GM21381 (cell line): Measurements from ENCODE around the gene ADGRF5.
"Not testable (repeated sequence)": the region's sequence is repeated elsewhere in the genome, so short reads cannot be mapped to it uniquely, and the experiment has no call there.

Experiments
- ATAC-seq: cut with Tn5 transposase; IDR thresholded peaks from one replicate; pipeline ENCODE4 v1.9.1; 2021; ENCODE audit warnings: mild to moderate bottlenecking, moderate library complexity; ENCODE audit not compliant: unreplicated experiment

The ADGRF5 gene

DNA sequence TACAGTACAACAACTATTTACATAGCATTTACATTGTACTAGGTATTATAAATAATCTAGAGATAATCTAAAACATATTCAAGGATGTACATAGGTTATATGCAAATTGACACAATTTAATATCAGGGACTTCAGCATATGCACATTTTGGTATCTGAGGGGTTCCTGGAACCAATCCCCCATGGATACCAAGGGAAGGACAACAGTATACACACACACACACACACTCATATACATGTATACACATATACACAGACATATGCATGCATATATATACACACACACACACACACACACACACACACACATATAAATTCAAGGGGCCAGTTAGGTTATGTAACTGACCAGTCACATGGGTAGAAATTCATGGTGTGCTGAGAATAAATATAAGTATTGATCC, 24.9 kb downstream of the ADGRF5 start:
- ATAC-seq: no peak

DNA sequence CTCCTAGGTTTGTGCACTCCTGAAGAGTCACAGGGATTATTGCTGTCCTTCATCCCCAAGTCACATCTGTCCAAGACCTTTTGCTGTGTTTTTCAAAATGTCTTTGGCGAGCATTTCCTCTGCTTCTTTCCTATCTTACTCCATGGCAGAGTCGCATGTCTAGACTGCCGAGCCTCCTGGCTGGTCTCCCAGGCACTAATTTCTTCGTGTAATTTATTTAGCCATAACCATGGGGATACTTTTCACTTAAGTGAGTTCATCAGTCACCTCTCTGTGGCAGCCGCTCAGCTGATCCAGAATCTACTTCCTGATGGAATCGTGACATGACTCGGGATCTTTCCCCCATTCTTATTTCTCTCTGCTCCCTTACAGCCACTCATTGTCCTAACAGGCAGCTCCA, 25.8 kb downstream of the ADGRF5 start:
- ATAC-seq: no peak

DNA sequence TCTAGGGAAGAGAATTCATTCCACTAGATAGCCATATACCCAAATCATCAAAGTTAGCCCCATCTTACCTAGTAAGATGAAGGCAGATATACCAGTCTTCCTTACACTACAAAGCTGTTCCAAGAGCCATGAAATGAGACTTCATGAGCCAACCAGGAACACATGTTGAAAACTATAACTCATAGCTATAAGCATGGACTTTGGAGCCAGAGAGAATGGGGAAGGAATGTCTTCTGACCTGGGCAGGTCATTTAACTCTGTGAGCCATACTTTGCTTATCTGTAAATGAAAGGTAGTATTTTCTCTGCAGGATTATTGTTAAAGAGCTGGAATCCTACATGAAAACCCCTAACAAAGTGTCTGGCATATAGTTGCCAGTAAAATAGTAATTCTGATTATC, 27.3 kb downstream of the ADGRF5 start:
- no peak for ATAC-seq

DNA sequence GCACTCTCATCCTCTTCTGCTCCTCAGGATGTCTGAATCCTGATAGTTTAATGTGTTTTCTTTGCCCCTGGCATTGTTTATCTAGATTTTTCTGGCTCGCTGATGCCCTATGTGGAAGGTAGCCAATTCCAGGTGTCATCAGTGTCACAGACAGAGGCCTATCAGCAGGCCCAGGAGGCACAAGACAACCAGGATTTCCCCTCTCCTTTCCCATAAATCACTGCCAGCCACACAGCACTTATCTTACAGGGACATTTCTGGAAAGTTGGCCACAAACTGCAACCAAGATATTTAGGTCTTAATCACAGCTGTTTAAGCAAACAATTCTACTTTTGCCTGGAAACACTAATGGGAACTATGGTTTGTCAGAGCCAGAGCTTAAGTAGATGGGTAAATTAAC, 28.1 kb downstream of the ADGRF5 start:
- ATAC-seq: no peak

DNA sequence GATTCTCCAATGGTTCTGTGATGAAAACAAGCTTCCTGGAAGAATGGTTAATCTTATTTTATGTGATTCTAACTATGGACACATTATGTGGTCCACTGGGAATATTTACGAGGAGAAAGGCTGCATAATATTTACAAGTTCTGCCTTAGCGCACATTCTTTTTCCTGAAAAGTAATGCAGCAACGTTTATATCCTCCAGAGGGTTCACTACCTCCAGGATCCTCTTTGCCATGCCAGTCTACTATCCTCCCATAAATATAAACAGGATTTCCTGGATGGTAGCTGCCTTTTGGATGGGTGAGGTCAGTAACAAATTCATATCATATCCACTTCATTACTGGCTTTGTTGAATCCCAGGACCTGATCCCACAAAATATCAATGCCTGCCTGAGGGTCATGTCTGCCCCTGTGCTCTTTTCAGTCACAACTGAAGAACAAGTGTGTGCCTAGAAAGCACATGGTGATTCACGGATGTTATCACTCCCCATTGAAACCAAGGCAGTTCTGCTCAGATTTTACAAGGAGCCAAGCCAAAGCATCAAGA, 30.4 kb downstream of the ADGRF5 start:
- ATAC-seq: no peak

DNA sequence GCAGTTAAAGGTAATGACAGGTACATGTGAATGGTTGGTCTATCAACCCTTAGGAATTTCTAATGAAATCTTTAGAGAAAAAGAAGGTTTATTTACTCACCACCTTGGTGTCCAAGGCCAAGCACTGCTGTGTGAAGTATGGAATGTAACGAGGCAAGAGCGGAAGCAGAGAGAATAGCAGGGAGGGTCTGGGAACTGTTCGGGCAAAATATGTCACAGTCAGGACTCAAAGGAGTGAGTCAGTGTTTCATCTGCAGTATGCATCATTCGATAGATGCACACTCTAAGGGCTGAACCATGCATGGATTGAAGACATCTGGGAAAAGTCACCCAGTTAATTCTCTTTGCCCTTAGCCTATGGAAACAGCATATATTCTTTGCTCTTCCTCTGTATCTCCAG, 33.2 kb downstream of the ADGRF5 start:
- ATAC-seq: no peak

DNA sequence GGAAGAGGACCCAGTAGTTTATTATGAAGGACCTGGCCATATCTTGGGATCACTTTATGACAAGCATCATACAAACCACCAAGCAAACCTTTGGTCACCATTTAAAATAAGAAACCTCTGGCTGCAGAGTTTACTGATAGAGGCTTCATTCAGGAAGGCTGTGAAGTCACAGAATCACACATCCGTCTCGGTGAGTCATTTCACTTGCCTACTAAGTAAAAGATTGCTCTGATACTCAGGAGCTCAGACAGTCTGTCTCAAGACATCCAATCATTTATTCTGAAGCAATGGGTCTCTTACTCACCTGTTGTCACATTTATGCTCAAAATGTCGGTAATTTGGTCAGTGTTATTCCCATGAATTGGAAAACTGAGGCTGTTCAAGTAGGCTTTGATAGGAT, 33.7 kb downstream of the ADGRF5 start:
- ATAC-seq: no peak

DNA sequence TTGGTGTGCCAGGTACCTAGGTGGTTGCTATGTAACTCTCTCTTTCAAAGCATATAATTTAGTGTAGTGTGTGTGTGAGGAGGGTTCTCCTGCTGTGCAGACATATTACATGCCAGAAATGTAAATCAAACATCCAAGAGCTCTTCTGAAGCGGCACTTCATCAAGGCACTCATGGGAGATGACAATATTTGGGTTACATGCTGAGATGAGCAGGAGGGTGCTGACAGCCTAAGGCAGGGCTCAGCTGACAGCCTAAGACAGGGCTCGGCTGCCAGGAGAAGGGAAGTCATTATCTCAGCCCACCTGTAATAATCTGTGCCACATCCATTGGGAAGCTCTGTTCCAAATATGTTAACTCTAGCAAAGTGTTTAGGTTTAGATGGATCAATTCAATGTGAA, 39.1 kb downstream of the ADGRF5 start:
- no peak for ATAC-seq

DNA sequence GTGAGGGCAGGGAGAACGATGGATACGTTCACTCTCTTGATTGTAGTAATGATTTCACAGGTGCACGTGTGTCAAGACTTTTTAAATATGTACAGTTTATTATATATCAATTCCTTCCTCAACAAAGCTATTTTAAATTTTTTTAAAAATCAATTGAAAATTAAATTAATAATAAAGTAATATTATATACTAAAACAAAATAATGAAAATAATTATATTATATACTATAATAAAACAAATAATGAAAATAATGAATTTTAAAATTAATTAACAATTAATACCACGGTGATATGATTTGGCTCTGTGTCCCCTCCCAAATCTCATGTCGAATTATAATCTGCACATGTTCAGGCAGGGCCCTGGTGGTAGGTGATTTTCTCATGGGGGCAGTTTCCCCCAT, 42.7 kb downstream of the ADGRF5 start:
- no peak for ATAC-seq

DNA sequence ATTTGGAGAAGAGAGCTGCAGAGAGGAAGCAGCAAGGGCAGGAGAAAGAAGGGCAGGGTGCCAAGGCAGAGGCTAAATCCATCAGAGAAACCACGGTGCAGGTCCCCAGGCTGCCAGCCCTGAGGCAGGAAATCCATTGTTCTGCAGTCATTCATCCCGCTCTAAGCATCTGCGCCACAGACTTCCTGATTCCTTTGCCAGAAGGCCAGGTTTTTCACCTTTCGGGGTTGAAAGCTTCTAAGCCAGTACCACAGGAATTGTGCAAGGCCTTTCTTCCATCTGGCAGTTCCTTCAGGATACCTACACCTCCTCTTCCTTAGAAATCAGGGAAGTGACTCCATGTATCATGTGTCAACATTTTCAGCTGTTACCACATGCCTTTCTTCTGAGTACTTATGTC, 45.6 kb downstream of the ADGRF5 start:
- ATAC-seq: no peak

DNA sequence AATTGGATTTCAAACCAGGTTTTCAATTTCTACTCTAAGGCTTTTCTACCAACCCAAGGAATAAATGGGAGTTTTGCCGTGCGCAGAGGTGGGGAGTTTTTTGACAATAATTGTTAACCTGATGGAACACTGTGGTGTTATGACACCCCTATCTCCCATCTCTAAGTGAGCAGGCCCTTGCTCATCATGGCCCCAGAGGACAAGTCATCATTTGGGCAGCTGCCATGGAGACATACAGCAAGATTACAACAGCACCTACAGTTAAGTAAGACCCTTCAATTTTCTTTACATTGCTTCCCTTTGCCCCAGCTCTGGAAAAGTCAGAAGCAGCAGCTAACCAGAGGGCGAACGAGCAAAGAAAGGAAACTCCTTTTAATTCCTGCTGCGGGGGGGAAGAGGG, 54.3 kb downstream of the ADGRF5 start:
- no peak for ATAC-seq

DNA sequence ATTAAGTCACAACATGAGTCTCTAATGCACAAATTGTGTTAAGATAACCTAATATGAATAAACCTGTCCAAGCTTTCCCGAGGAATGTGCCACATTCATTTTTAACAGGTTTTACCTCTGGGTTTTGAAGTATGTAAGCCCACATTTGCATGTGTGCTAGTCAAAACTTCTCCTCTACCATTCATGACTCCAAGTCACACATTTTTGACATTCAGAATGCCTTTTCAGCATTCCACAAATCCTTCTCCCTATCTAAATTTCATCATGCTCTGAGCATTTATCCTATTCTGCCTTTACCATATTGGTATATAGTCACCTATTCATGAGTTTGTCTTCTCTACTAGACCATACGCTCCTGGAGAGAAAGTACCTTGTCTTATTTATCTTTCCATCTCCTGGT, 56.5 kb downstream of the ADGRF5 start:
- ATAC-seq: no peak

DNA sequence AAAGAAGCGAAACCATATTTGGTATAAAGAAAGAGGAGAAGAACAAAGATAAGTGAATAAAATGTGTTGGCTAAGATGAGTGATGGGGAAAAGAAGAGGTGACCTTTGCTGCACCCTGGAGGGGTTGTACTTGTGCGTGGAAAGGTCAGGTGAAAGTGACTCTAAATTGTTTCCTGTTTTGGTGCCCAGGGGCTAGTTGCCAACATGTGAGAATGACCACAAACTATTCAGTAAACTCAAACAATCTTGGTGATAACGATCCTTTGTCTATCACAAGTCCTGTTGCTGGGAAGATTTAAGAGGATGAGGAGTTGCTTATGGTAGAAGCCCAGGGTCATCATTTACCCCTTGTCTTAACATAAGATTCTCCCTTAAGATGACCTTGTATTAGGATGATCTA, 57.9 kb downstream of the ADGRF5 start:
- ATAC-seq: no peak

DNA sequence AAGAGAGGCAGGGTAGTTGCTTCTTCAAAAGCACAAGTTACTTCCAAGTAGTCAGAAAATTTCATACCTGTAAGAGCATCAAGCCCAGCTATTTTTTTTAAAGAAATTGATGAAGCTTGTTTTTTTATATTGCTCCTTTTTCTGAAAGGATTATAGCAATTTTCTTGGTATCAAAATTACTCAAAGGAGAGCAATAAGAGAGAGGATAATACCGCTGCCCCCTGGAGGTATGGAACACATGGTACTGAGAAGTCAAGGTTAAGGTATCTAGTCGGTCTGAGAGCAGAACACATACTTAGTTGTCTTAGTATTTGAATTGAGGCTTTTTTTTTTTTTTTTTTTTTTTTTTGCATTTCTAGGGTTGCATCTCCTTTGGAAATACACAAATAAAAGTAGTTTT, 59.4 kb downstream of the ADGRF5 start:
- no peak for ATAC-seq

DNA sequence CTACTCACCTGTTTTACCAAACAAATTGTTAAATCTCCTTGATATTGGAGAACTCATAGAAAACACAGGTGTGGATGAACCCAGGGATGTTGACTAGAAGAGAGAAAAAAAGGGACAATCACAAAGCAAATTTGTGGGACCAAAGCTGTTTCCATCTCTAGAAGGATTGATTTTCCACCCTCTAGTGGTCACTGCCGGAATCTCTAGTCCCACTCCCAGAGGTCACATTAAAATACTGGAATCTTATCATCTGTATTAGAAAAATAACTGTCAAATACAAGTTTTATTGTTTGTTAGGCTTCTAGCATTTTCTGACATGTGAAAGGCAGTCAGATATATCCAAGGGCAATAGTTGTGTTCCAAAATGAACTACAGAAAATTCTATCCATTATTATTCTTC, 65.8 kb downstream of the ADGRF5 start:
- not testable (repeated sequence) for ATAC-seq

DNA sequence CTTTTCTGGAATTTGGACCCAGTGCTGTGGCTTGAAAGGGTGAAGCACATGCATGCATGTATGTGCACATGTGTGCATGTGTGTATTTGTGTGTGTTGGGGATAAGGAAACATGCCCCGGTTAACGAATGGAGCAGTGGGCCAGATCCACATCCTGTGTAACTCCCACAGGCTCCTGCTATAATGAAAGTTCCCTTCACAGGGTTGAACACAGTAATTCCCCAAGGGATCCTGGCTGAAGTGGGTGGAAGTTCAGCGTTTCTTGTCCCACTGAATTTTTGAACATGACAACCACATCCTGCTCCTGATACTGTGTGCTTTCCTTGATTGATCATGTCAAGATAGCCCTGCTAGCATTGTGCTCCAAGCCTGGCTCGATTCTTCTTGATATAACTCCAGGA, 70.2 kb downstream of the ADGRF5 start:
- not testable (repeated sequence) for ATAC-seq

DNA sequence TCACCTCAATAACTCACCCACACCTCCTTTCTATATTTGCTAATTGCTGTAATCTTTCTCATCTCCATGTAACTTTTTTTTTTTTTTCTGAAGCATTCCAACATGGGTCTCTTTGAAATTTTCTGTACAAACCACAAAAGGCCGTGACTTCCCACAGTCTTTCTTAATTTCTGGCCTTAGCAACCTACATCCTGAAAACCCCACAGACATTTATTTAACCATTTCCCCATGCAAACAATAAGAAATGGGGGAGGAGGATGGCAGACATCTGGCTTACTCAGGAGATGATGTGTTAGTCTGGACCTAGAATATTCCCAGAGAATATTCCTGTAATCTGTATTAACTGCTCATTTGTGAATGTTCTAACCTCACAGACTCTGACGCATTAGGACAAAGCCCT, 70.9 kb downstream of the ADGRF5 start:
- ATAC-seq: no peak

DNA sequence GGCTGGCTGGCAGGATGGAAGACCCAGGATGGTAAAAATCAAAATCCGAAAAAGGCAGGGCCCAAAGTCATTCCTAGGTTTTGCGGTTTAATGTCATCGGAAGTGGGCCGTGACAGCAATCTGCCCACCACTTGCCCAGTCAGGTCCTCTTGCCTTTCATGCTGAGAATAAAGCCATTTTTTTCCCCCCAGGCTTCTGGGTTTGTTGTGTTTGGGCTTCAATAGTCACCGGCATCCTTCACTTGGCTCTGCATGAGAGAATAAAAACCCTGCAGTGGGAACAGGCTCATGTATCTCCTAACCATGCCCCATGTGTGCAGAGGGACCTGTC, 72.4 kb downstream of the ADGRF5 start:
- no peak for ATAC-seq

DNA sequence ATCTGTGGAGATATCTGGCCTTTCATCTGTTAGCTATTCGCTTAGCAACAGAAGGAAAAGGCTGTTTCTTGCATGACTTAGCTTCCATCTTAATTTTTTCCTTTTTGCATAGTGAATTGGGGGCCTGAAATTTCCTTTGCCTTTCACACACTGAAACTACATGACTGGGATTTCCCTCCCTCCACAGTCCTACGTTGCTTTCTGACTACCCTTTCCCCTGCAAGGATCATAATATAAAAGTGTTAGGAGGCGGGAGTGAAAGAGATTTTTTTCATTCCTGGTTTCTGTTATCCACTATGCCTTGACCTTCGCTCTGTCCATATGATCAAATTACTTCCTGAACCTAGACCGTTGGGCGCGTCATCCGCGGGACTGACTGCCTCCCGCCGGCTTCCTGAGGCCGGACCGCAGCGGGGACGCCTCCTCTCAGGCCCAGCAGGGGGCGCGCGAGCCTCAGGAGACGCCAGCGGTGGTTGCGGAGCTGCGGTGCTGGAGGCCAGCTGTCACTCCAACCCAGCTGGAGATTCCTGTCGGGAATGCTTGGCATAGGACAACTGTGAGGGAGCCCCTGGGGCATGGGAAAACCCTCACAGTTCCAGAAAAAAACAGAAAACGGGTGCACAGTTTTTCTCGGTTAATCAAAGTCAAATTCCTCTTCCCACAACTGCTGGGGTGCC, 72.9 kb downstream of the ADGRF5 start:
- ATAC-seq: peak; percentile 86

DNA sequence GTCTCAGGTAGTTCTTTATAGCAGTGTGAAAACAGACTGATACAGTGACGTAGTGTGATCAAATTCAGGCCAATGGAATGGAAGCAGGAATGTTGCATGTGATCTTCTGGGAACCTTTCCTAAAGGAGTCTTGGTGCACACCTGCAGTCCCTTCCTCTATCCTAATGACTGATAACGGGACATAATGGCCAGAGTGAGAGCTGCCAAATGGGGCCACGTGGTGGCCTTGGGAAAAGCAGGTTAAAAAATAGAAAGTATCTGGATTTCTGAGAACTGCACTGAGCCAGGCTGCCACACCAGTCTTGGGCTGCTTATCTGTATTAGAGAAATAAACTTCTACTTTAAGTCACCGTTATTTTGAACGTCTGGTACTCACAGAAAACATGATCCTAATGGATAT, 76.6 kb downstream of the ADGRF5 start:
- ATAC-seq: no peak

DNA sequence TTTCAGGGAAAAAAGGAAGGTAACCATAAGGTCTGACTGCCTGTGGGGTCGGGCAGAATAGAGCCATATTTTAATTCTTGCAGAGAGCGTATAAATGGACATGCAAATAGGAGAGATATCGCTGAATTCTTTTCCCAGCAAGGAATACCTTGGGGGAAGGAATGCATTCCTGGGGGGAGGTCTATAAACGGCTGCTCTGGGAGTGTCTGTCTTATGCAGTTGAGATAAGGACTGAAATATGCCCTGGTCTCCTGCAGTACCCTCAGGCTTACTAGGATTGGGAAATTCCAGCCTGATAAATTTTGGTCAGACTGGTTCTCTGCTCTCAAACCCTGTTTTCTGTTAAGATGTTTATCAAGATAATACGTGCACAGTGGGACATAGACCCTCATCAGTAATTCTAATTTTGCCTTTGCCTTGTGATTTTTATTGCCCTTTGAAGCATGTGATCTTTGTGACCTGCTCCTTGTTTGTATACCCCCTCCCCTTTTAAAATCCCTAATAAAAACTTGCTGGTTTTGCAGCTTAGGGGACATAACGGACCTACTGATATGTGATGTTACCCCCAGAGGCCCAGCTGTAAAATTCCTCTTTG, 79.4 kb downstream of the ADGRF5 start:
- not testable (repeated sequence) for ATAC-seq

DNA sequence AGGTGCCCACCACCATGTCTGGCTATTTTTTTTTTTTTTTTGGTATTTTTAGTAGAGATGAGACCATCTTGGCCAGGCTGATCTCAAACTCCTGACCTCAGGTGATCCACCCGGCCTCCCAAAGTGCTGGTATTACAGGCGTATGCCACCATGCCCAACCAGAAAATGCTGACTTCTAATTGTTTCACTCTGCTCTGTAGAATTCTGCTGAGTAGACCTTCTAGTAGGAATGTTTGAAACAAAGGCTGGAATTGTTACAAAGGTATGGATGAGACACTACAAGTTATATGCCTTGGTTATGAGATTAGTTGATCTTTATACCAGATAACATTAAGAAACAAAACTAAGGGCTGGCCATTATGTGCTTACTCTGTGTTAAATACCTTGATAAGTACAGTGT, 83.7 kb downstream of the ADGRF5 start:
- no peak for ATAC-seq

DNA sequence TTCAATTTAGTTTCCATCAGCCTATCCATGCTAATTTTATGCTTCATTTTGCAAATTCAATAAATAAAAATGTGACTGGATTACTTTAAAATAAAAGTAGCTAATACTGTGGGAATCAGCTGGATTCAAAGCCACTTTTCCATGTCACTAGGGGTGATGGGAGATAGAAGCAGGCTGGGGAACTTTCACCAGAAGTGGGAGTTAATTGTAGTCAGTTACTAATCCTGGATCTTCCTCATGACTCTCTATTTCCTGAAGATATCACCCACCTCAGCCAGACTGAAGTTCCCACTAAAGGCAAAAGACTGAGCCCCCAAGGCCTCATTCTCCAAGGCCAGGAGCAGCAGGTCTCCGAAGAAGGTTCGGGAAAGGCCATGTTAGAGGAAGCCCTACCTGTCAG, 86.7 kb downstream of the ADGRF5 start:
- not testable (repeated sequence) for ATAC-seq
